Activated CD8-positive, alpha-beta memory T cell treated with anti-CD3 and anti-CD28 coated beads, Interleukin-2, amount 10 ng/mL, durations not matched to agents 7 days and 5 days (primary cell): ENCODE measurements around the gene SLC16A12. TPM values are rescaled to one million over a fixed set of nuclear protein-coding genes. Genes with fewer than 3 reads are reported as not detected.

Experiments used
- ATAC-seq: fragments of 150-1000 bp; cut with Tn5 transposase; one replicate; pipeline ENCODE4 v1.10.0; 2021; ENCODE audit warnings: moderate library complexity
- CTCF ChIA-PET: fragments of 350-600 bp; sonication (Branson Sonifier 250); formaldehyde crosslinking; loops from one replicate; lab custom pipeline; 2021; ENCODE audit warnings: antibody characterized with exemption; lab: Charles Lee
- DNase-seq: peaks from one replicate; pipeline ENCODE4 v3.0.0-alpha.2; 2020
- H3K27ac Mint-ChIP-seq: one replicate; pipeline ENCODE4 v1.8.0; 2021; ENCODE audit warnings: mild to moderate bottlenecking, mixed read lengths
- H3K27me3 Mint-ChIP-seq: one replicate; pipeline ENCODE4 v1.8.0; 2021; ENCODE audit warnings: mixed read lengths
- H3K36me3 Mint-ChIP-seq: one replicate; pipeline ENCODE4 v1.8.0; 2021; ENCODE audit warnings: mild to moderate bottlenecking, mixed read lengths
- H3K4me1 Mint-ChIP-seq: one replicate; pipeline ENCODE4 v1.8.0; 2021; ENCODE audit warnings: mixed read lengths
- H3K4me3 Mint-ChIP-seq: one replicate; pipeline ENCODE4 v1.8.0; 2021; ENCODE audit warnings: mild to moderate bottlenecking, moderate library complexity, mixed read lengths
- H3K9me3 Mint-ChIP-seq: one replicate; pipeline ENCODE4 v1.8.0; 2022; ENCODE audit warnings: low read depth, mixed read lengths
- total RNA-seq, 2 experiments: library from RNA; stranded (reverse); gene quantifications; one replicate each; pipeline ENCODE4 v1.2.3, GENCODE V29; 2021

The SLC16A12 gene
- total RNA-seq, 2 experiments from 2014 or later = not detected

GRCh38 chr10:89518108-89518507, 17.3 kb downstream of the SLC16A12 start:
- ATAC-seq = no peak
- CTCF ChIA-PET = no interaction called here
- H3K27ac Mint-ChIP-seq = no peak overlapping the region
- H3K9me3 Mint-ChIP-seq = no peaks in the 10 kb centered on the region
- no peak for DNase-seq
- no peak overlapping the region for H3K4me3 Mint-ChIP-seq
- H3K27me3 Mint-ChIP-seq = peaks cover 10% of the 10 kb centered on the region
- H3K4me1 Mint-ChIP-seq = no peaks in the 10 kb centered on the region
- H3K36me3 Mint-ChIP-seq = no peaks in the 10 kb centered on the region

GRCh38 chr10:89516149-89516832, 19.1 kb downstream of the SLC16A12 start:
- no peak overlapping the region for H3K27ac Mint-ChIP-seq
- H3K4me1 Mint-ChIP-seq = no peaks in the 10 kb centered on the region
- peaks cover 10% of the 10 kb centered on the region for H3K27me3 Mint-ChIP-seq
- no peak overlapping the region for H3K4me3 Mint-ChIP-seq
- CTCF ChIA-PET = no interaction called here
- no peaks in the 10 kb centered on the region for H3K9me3 Mint-ChIP-seq
- DNase-seq (no peak), ATAC-seq (no peak)
- no peaks in the 10 kb centered on the region for H3K36me3 Mint-ChIP-seq

GRCh38 chr10:89515031-89515841, 20.2 kb downstream of the SLC16A12 start:
- Mint-ChIP-seq H3K4me1 (no peaks in the 10 kb centered on the region), H3K27me3 (peaks cover 5% of the 10 kb centered on the region), H3K27ac (no peak overlapping the region), H3K9me3 (no peaks in the 10 kb centered on the region), H3K4me3 (no peak overlapping the region), H3K36me3 (no peaks in the 10 kb centered on the region)
- no peak for ATAC-seq
- CTCF ChIA-PET = no interaction called here
- no peak for DNase-seq

- CTCF ChIA-PET = no interaction called here
- Mint-ChIP-seq H3K4me3 (no peak overlapping the region), H3K27me3 (peaks cover 14% of the 10 kb centered on the region), H3K36me3 (no peaks in the 10 kb centered on the region), H3K9me3 (no peaks in the 10 kb centered on the region), H3K27ac (no peak overlapping the region), H3K4me1 (no peaks in the 10 kb centered on the region)
- DNase-seq (no peak), ATAC-seq (no peak)
These were observed 22.2 kb downstream of the SLC16A12 start for GRCh38 chr10:89513206-89513605.

- CTCF ChIA-PET = no interaction called here
- Mint-ChIP-seq H3K27me3 (peaks cover 34% of the 10 kb centered on the region), H3K36me3 (no peaks in the 10 kb centered on the region), H3K27ac (no peak overlapping the region), H3K4me1 (peaks cover 9% of the 10 kb centered on the region), H3K9me3 (no peaks in the 10 kb centered on the region), H3K4me3 (no peak overlapping the region)
- ATAC-seq (no peak), DNase-seq (no peak)
These were observed 29.6 kb downstream of the SLC16A12 start for GRCh38 chr10:89505640-89506275.

DNA sequence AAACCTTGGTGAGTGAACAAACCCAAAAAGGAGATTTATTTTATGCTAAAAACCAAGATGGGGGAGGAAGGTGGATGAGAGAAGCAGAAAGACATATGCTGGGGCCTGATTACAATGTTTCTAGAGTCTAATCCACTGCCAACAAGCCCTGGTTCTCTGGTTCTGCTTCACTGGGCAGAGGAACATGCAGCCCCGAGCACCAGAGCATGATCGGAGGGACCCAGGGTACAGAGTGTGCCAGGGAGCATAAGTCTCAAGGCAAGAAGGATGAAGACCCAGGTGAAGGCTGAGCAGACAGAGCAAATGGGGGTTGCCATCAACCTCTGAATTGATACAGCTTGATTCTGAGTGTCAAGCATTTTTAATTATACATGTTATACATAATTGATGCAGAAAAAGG, 30.7 kb downstream of the SLC16A12 start:
- no peak overlapping the region for H3K4me3 Mint-ChIP-seq
- peaks cover 9% of the 10 kb centered on the region for H3K4me1 Mint-ChIP-seq
- ATAC-seq (no peak), DNase-seq (no peak)
- H3K9me3 Mint-ChIP-seq = no peaks in the 10 kb centered on the region
- CTCF ChIA-PET = no interaction called here
- H3K27ac Mint-ChIP-seq = no peak overlapping the region
- H3K36me3 Mint-ChIP-seq = no peaks in the 10 kb centered on the region
- peaks cover 38% of the 10 kb centered on the region for H3K27me3 Mint-ChIP-seq

- H3K9me3 Mint-ChIP-seq = no peaks in the 10 kb centered on the region
- no peak for ATAC-seq
- CTCF ChIA-PET = no interaction called here
- H3K27ac Mint-ChIP-seq = no peak overlapping the region
- H3K4me3 Mint-ChIP-seq = no peak overlapping the region
- DNase-seq = no peak
- peaks cover 9% of the 10 kb centered on the region for H3K4me1 Mint-ChIP-seq
- no peaks in the 10 kb centered on the region for H3K36me3 Mint-ChIP-seq
- H3K27me3 Mint-ChIP-seq = peaks cover 36% of the 10 kb centered on the region
These were observed 31.6 kb downstream of the SLC16A12 start for GRCh38 chr10:89503652-89504370.

DNA sequence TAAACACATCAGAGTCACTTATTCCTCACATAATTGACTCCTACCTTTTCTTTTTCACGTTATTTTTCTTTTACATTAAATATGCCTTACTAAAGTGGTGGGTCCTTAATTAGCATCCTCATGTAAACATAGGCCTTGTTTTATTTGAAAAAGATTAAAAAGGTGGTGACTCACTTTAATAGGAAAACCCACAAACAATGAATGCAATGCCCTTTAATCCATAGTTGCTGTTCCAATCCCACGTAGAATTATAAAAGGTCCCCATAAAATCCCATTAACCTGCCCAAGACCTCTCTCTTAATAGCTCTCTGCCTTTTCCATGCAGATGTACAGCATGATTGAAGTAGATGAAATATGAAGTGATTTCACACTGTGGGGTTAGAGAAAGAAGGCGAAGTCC, 32.2 kb downstream of the SLC16A12 start:
- Mint-ChIP-seq H3K36me3 (no peaks in the 10 kb centered on the region), H3K27ac (no peak overlapping the region), H3K4me1 (peaks cover 9% of the 10 kb centered on the region), H3K4me3 (no peak overlapping the region), H3K9me3 (no peaks in the 10 kb centered on the region), H3K27me3 (peaks cover 34% of the 10 kb centered on the region)
- CTCF ChIA-PET = no interaction called here
- DNase-seq (no peak), ATAC-seq (no peak)

DNA sequence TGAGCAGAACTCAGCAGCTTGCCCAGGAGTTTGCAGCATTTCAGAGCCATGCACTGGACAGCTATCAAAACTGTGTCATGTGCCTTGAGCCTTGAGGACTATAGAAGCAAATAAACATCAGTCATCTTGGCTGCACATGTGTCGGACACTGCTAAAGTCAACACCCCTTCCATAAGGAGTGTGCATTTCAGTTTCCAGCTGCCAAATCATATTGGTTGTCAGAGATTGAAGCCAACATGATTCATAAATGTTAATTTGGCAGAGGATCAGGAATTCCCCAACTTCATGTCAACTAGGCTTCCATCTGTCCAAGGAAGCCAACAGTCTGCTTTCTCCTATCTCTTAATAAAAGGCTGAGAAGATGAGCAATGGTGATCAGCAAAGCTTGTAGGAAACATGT, 32.8 kb downstream of the SLC16A12 start:
- Mint-ChIP-seq H3K36me3 (no peaks in the 10 kb centered on the region), H3K27ac (no peak overlapping the region), H3K4me3 (no peak overlapping the region), H3K9me3 (no peaks in the 10 kb centered on the region), H3K4me1 (peaks cover 9% of the 10 kb centered on the region), H3K27me3 (peaks cover 28% of the 10 kb centered on the region)
- ATAC-seq = no peak
- no peak for DNase-seq
- CTCF ChIA-PET = no interaction called here

GRCh38 chr10:89494575-89494974, 40.8 kb downstream of the SLC16A12 start:
- Mint-ChIP-seq H3K9me3 (no peaks in the 10 kb centered on the region), H3K4me3 (no peak overlapping the region), H3K4me1 (no peaks in the 10 kb centered on the region), H3K27ac (no peak overlapping the region), H3K27me3 (peaks cover 69% of the 10 kb centered on the region), H3K36me3 (no peaks in the 10 kb centered on the region)
- ATAC-seq (no peak), DNase-seq (no peak)
- CTCF ChIA-PET = no interaction called here

DNA sequence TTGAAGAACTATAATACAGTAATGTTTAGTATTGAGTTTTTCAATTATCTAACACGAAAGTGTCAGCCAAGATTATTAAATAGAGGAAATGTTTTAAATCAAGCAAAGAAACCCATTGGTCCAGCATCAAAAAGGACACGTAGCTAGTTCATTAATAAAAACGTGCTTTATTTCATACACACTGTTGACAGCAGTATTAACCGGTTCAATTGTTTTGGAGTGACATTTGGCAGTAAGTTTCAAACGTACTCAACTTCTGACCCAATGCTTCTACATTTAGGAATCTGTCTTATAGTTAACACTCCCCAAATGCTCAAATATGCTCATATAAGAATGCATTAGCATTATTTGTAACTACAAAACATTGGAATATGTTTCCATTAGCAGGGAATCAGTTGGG, 41.3 kb downstream of the SLC16A12 start:
- CTCF ChIA-PET = no interaction called here
- no peak overlapping the region for H3K27ac Mint-ChIP-seq

DNA sequence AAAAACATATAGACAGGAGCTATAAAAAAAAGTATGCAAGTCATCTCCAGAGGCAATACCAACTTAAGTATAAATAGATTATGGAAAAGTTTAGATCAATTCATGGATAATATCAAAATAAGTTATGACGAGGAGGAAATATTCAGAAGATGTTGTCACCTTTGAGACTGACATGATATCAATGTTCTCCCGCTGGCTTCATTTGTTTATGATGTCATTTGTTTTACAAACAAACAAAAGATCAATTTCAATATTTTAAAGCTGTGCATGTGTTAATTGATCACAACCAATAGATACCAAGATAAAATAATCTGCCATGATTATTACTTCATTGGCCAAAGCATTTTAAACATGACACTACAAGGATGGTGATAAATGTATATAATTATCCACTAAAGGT, 43.5 kb downstream of the SLC16A12 start:
- Mint-ChIP-seq H3K27me3 (peaks cover 70% of the 10 kb centered on the region), H3K4me1 (no peaks in the 10 kb centered on the region), H3K36me3 (no peaks in the 10 kb centered on the region), H3K4me3 (no peak overlapping the region), H3K9me3 (no peaks in the 10 kb centered on the region), H3K27ac (no peak overlapping the region)
- DNase-seq = no peak
- CTCF ChIA-PET = interaction anchor here (0.7 kb wide), 1 partner anchor 115 kb away, joined by 3 read pairs; no protein-coding TSS in a partner anchor
- no peak for ATAC-seq

More for the DNA sequence above, 41.3 kb downstream of the SLC16A12 start:
- Mint-ChIP-seq H3K4me1 (no peaks in the 10 kb centered on the region), H3K4me3 (no peak overlapping the region), H3K36me3 (no peaks in the 10 kb centered on the region), H3K27me3 (peaks cover 65% of the 10 kb centered on the region), H3K9me3 (no peaks in the 10 kb centered on the region)
- ATAC-seq (no peak), DNase-seq (no peak)

DNA sequence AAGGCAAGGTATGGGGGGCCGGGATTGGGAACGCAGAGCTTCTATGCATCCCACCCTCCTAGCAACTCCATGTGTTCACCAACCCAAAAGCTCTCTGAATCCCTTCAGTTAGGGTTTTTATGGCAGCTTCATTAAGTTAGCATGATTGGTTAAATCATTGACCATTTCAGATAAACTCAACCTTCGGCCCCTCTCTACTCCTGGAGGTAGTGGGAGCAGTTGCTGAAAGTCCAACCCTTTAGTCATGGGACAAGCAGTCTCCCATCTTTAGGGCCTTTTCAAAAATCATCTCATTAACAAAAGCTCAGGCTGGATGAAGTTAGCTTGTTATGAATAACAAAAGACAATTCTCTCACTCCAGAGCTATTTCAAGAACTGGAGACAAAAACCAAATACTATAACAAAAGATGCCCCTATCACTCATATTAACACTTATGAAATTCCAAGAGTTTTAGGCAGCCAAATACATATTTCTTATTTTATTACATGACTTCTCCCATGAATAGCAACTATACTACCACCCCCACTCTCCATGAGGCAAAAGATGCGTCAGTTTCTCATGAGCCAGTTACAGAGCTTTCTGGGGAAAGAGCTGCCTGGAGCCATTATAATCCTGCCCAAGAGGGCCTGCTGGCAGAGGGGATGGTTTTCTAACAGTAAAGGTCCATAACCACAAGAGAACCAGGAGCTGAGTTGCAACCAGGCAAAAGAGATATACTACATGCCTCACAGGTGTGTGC, 44.6 kb downstream of the SLC16A12 start:
- CTCF ChIA-PET = no interaction called here
- ATAC-seq = no peak
- no peak for DNase-seq
- Mint-ChIP-seq H3K4me1 (no peaks in the 10 kb centered on the region), H3K4me3 (no peak overlapping the region), H3K9me3 (no peaks in the 10 kb centered on the region), H3K27ac (no peak overlapping the region), H3K27me3 (peaks cover 60% of the 10 kb centered on the region), H3K36me3 (no peaks in the 10 kb centered on the region)
